HG03064 (cell line): ENCODE measurements around the gene ATAT1.
"Not testable (repeated sequence)": the region's sequence is repeated elsewhere in the genome, so short reads cannot be mapped to it uniquely, and the experiment has no call there.

ENCODE experiments used
- ATAC-seq: cut with Tn5 transposase; IDR thresholded peaks from one replicate; pipeline ENCODE4 v1.9.1; 2021; ENCODE audit warnings: low read depth; ENCODE audit not compliant: unreplicated experiment

ATAT1 gene

GRCh38 chr6:30626484-30627366, at the start of gene ATAT1:
TSS of gene ATAT1 (plus strand) at chr6:30626874.
- peak; percentile 74 for ATAC-seq

DNA sequence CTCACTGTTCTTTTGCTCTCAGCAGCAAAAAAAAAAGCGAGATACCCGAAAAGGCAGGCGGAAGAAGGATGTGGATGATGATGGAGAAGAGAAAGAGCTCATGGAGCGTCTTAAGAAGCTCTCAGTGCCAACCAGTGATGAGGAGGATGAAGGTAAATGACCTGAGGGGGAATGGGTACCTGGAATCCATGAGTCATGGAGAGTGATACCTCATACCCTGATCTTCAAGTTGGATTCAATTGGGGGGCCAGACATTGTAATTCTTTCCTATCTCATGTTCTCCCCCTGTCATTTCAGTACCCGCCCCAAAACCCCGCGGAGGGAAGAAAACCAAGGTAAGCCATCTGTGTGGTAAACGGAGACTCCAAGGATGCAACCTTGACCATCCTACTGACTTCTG, 48.6 kb upstream of the ATAT1 start:
- ATAC-seq = no peak

- no peak for ATAC-seq
Observed at GRCh38 chr6:30583921-30584320, 42.8 kb upstream of the ATAT1 start.

- no peak for ATAC-seq
Observed at GRCh38 chr6:30589754-30590358, 36.8 kb upstream of the ATAT1 start.

DNA sequence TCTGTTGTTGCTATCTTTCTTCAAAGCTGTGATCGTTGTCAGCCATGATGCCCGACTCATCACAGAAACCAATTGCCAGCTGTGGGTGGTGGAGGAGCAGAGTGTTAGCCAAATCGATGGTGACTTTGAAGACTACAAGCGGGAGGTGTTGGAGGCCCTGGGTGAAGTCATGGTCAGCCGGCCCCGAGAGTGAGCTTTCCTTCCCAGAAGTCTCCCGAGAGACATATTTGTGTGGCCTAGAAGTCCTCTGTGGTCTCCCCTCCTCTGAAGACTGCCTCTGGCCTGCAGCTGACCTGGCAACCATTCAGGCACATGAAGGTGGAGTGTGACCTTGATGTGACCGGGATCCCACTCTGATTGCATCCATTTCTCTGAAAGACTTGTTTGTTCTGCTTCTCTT, 36.2 kb upstream of the ATAT1 start:
- ATAC-seq = no peak

- no peak for ATAC-seq
Observed at GRCh38 chr6:30591008-30591407, 35.7 kb upstream of the ATAT1 start.

DNA sequence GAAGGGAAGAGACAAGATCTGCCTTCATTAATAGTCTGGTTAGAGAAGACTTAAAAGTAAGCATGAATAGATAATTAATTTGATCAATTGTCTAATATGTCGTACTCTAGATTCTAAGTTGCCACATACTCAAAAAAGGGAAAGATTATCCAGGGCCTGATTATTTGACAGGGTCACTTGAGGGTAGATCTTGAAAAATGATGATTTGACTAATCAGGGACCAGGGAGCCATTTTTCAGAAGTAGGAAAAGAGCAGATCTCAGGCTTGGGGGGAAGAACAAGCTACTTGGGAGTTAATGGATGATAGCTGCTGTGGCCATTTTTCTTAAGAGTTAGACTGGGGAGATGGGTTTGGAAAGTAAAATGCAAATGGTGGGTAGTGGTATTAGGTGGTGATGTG, 34.4 kb upstream of the ATAT1 start:
- no peak for ATAC-seq

DNA sequence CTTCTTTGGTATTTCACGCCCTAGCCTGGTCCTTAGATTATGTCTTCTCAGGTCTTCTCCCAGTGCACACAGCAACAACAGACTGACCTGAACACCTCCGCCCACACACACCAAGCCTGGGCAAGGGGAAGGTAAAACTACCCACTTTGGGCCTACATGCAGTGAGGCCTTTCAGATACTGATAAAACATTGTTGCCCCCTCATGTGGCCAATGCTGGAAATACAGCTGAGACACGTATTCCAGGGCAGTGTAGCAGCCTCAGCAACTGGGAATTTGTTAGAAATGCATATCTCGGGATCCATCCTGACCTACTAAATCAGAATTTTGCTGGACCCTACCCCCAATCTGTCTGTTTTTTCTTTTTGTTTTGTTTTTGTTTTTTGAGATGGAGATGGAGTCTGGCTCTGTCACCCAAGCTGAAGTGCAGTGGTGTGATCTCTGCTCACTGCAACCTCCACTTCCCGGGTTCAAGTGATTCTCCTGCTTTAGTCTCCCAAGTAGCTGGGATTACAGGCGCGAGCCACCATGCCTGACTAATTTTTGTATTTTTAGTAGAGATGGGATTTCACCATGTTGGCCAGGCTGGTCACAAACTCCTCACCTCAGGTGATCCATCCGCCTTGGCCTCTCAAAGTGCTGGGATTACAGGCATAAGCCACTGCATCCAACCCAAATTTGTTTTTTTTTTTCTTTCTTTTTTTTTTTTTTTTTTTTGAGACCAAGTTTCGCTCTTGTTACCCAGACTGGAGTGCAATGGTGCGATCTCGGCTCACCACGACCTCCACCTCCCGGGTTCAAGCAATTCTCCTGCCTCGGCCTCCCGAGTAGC, 29.1 kb upstream of the ATAT1 start:
- ATAC-seq = not testable (repeated sequence)

- no peak for ATAC-seq
Observed at GRCh38 chr6:30598912-30599624, 27.6 kb upstream of the ATAT1 start.

DNA sequence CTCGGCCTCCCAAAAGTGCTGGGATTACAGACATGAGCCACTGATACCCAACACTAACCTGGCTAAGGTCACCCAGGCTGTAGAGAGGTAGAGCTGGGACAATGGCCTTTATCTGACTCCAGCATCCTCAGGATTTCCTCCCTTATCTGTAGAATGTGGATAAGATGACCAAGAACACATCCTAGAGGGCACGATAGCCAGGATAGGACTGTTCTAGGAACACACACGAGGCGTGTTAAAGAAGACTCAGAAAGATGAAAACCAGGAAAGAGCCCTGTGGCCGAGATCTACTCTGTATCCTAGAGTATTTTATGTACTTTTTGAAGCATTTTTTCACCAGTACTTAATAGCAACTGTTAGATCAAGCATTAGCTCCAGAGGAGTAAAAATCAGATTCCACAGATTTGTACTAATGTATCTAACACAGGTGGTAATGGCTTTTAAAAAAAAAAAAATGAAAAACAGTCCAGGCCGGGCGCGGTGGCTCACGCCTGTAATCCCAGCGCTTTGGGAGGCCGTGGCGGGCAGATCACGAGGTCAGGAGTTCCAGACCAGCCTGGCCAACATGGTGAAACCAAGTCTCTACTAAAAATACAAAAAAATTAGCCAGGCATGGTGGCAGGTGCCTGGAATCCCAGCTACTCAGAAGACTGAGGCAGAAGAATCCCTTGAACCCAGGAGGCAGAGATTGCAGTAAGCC, 26.9 kb upstream of the ATAT1 start:
- no peak for ATAC-seq

DNA sequence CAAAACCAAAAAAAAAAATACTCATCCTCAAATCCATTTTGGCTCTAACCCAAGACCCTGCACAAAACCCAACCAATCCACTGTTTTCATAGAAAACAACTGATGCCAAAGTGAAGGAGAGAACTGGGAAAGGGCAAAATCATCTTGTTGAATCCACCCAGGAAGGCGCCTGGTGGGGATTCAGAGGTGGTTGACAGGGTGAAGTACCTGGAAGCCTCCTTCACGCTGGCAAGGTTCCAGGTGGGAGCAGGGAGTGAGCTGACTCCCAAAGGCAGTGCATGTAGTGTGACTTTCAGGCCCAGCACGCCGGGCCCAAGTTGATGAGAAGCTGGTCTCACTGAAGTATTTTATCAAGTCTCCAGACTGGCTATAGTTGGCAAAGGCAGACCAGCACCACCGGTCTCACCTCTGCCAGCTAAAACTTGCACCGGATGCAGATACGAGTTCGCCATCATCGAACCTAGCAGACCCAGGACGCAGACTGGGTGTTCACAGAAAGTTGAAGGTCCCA, 26.2 kb upstream of the ATAT1 start:
- no peak for ATAC-seq

GRCh38 chr6:30601436-30601814, 25.2 kb upstream of the ATAT1 start:
- ATAC-seq = no peak

- no peak for ATAC-seq
Observed at GRCh38 chr6:30601815-30602641, 24.6 kb upstream of the ATAT1 start.

GRCh38 chr6:30603961-30604360, 22.7 kb upstream of the ATAT1 start:
- ATAC-seq = no peak

DNA sequence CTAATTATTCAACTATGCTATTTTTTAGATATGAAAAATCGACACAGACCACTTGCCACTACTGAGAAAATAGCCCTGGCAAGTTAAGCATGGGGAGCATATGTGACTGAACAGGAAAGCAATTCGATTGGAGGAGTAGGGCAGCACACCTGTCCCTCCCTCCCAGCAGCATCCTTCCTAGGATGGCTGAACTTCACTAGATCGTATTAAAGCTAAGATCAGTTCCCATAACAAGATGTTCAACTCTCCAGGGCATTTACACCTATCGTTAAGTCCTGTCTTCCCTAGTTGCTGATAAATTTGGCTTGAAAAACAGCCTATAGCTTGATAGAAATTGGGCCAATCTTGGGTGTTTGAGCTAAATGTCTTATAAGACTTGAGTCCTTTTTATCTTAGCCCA, 16.6 kb upstream of the ATAT1 start:
- no peak for ATAC-seq

DNA sequence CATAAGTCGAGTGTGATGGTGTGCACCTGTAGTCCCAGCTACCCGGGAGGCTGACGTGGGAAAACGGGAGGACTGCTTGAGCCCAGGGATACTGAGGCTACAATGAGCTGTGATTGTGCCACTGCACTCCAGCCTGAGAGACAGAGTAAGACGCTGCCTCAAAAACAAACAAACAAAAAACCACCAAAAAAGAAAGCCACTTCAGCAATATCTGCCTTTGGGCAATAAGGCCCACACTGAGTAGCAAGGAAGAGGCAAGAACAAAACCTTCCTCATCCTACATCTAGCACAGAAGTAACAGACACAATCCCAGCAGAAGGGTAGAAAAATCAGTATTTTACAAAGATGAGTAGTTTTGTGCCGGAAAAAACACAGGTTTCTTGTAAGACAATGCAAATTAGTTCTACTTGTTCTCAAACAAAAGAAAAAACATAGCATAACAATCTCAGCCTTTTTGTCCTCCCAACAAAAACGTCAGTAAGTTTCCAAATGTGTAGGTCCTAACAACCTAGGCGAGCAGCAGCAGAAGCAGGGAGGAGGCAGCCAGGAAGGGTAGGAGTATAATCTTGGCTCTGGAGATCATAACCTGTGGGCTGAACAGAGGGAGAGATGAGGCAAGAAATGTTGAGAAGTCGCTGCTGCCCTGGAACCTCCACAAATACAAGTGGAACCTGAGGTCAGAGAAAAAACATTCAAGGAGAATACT, 15.4 kb upstream of the ATAT1 start:
- no peak for ATAC-seq

DNA sequence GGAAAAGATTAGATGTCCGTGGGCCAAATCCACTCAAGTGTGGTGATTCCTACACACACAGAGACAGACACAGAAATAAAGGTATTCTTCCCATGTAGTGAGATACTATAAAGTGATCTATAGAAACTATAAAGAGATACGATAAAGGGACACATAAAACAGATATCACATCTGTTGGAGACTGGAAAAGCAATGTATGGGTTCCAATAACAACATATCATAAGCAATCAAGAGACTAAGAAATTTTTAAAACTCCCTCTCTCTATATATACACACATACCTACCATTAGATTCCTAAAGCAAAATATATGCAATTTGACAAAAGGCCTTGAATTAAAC, 14.8 kb upstream of the ATAT1 start:
- no peak for ATAC-seq

- no peak for ATAC-seq
Observed at GRCh38 chr6:30612213-30612612, 14.5 kb upstream of the ATAT1 start.
